Erythroblast (primary cell): ENCODE measurements around the gene HSPA2.

ENCODE experiments used
- GATA1 ChIP-seq: IDR thresholded peaks from 2 replicates; pipeline ENCODE4 v1.6.1; 2011; ENCODE audit warnings: low read depth, mild to moderate bottlenecking, control low read depth, low read length, moderate library complexity
- POLR2A ChIP-seq: IDR thresholded peaks from 2 replicates; pipeline ENCODE4 v1.6.1; 2011; ENCODE audit warnings: mild to moderate bottlenecking, low read length

DNA sequence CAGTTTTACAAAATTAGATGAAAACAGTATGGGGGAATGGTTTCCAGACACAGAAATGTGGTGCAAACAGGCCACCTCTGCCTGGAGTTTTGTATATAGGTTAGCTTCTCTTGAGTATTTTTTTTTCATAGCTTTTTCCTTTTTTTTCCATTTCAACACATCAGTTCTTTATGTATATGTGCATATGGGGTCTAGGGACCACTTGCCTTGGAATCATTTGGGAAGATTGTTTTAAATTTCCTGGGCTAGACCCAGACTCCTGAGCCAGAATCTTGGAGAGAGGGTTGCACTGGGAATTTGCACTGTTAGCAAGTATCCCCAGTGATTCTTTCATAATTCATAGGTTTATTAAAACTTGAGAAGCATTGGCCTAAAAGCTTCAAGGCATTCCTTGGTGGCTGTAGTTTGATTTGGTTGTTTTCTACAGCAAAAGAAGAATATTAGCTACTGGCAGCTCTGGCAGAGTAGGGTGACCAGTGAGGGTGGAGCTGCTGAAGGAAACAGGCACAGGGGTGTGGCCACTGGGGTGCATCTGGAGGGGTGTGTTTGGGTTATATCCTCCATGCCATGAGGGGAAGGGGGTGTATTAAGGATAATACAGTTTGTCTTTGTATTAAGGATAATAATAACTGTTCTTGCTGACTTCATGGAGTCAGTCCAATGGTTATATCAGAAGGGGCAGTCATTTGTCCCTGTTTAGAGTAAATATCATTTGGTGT is 32.0 kb downstream of the HSPA2 start:
- TF ChIP-seq POLR2A (no peak), GATA1 (no peak)
